Pancreas (tissue), 10 donors: Measurements from ENCODE around the gene ZNF407. TPM values are rescaled to one million over a fixed set of nuclear protein-coding genes. Genes with fewer than 3 reads are reported as not detected.

ENCODE experiments used
- ATAC-seq, 4 donors: fragments of 200-7000 bp; cut with Tn5 transposase; one replicate each; pipeline versions ENCODE4 v1.8.0 to v1.9.1; 2020; ENCODE audit warnings: mild to moderate bottlenecking in 4 of 4, moderate library complexity in 4 of 4
- DNase-seq, 6 donors: peaks; one replicate each; pipeline ENCODE4 v3.0.0-alpha.2; 2020
- FAIRE-seq: peaks from 2 replicates; lab custom pipeline; 2012; peaks lifted over from hg19 to GRCh38; lab: Jason Lieb, UNC
- H3K27ac ChIP-seq, 4 donors: fragments of 200-600 bp; sonication (generic); 1 replicate in 3 of 4; 2 replicates in 1 of 4; pipeline versions ENCODE4 v1.5.0 to v1.8.0; 2020
- H3K27me3 ChIP-seq, 4 donors: fragments of 200-600 bp; one replicate each; pipeline ENCODE4 v1.8.0; 2021
- H3K36me3 ChIP-seq, 3 donors: fragments of 200-600 bp; sonication (generic) in 1 of 3; one replicate each; pipeline versions ENCODE4 v1.5.0 to v1.8.0; 2020 to 2021
- H3K4me1 ChIP-seq, 3 donors: fragments of 200-600 bp; one replicate each; pipeline ENCODE4 v1.8.0; 2021
- H3K4me3 ChIP-seq, 4 donors: fragments of 200-600 bp; sonication (generic) in 2 of 4; one replicate each; pipeline versions ENCODE4 v1.5.0 to v1.8.0; 2020 to 2021
- H3K9me3 ChIP-seq, 4 donors: fragments of 200-600 bp; one replicate each; pipeline ENCODE4 v1.8.0; 2021
- CTCF ChIP-seq, 4 donors: fragments of 200-600 bp; sonication (generic) in 3 of 4; IDR thresholded peaks; one replicate each; pipeline versions ENCODE4 v1.5.0 to v1.8.0; 2021; ENCODE audit warnings: antibody characterized with exemption in 4 of 4
- WGBS, 2 donors: extraction: QIAGEN DNeasy Blood & Tissue Kit; methylation state at CpG; one replicate each; pipeline ENCODE4 v1.1.7; 2013; 5-methylcytosine and 5-hydroxymethylcytosine counted together
- intact Hi-C, 3 donors: fragments of 100-400 bp; cut with DNase I; formaldehyde crosslinking; loops; one replicate each; pipeline versions ENCODE4 v1.11.1 to v1.14.2; 2022
- polyA plus RNA-seq, 2 donors: library from polyadenylated mRNA; stranded (reverse); fragments of 200-250 nt; gene quantifications; one replicate each; pipeline ENCODE4 v1.2.3, GENCODE V29; 2013
- total RNA-seq, 6 donors: library from RNA; stranded (reverse); fragmentation: NEBNext Ultra II Directional in 4 of 6; extraction: Animal tissue kit (Norgen Biotek cat#: 25700) in 4 of 6; gene quantifications; one replicate each; pipeline versions ENCODE4 v1.2.1 to v1.2.4, GENCODE V29; 2021 to 2023
- donor health status: healthy with polysubstance abuse.
- donor health status: DM: no; HTN: no; CAD: no; lungs with moderate emphysema.
- donor health status: DM: no; HTN: no; CAD: no.
- donor health status: control.
- donor health status: control.
- donor health status: Bipolar disorder and iron deficiency.
- donor health status: DM: yes; HTN: yes; CAD: no.
- donor health status: DM: no; HTN: no; CAD: no.
- donor health status: DM: no; HTN: no; CAD: no.
- donor health status: DM: yes; HTN: yes; CAD: no.

Gene ZNF407
- total and polyA plus RNA-seq, 8 donors, result 2.7 to 10.0 (median 4.9) TPM

- H3K4me3 ChIP-seq, result no peak overlapping the region
- H3K27me3 ChIP-seq, result no peaks in the 10 kb centered on the region
- intact Hi-C loops, result no loop called here
- ATAC-seq, result no peak
- H3K36me3 ChIP-seq, result no peaks in the 10 kb centered on the region
- no peak for TF ChIP-seq CTCF (IDR thresholded peaks at IDR 0.05)
- no peak overlapping the region for H3K27ac ChIP-seq
- DNase-seq, result no peak
- no peaks in the 10 kb centered on the region for H3K4me1 ChIP-seq
- no peak for FAIRE-seq
- 88% methylated on average over 11 of the region's 11 CpGs for WGBS, 2 donors
- H3K9me3 ChIP-seq, result no peaks in the 10 kb centered on the region
Measured at GRCh38 chr18:74682141-74682990, 84.7 kb downstream of the ZNF407 start.

GRCh38 chr18:74682991-74683297, 85.3 kb downstream of the ZNF407 start:
- no peaks in the 10 kb centered on the region for H3K36me3 ChIP-seq
- WGBS, 2 donors, result 91 to 92% methylated on average over 1 of the region's 1 CpG
- DNase-seq, result no peak
- no peak for ATAC-seq
- TF ChIP-seq CTCF (IDR thresholded peaks at IDR 0.05), result no peak
- no peak overlapping the region for H3K4me3 ChIP-seq
- intact Hi-C loops, result no loop called here
- H3K27ac ChIP-seq, result no peak overlapping the region
- FAIRE-seq, result no peak
- no peaks in the 10 kb centered on the region for H3K4me1 ChIP-seq
- no peaks in the 10 kb centered on the region for H3K9me3 ChIP-seq
- H3K27me3 ChIP-seq, result no peaks in the 10 kb centered on the region

GRCh38 chr18:74683573-74683972, 85.9 kb downstream of the ZNF407 start:
- intact Hi-C loops, result no loop called here
- H3K36me3 ChIP-seq, result no peaks in the 10 kb centered on the region
- no peaks in the 10 kb centered on the region for H3K27me3 ChIP-seq
- no peaks in the 10 kb centered on the region for H3K9me3 ChIP-seq
- no peak overlapping the region for H3K27ac ChIP-seq
- no peak for TF ChIP-seq CTCF (IDR thresholded peaks at IDR 0.05)
- ATAC-seq (no peak), FAIRE-seq (no peak), DNase-seq (no peak)
- no peaks in the 10 kb centered on the region for H3K4me1 ChIP-seq
- no peak overlapping the region for H3K4me3 ChIP-seq

- Histone ChIP-seq H3K4me3 (no peak overlapping the region), H3K36me3 (no peaks in the 10 kb centered on the region), H3K27ac (no peak overlapping the region), H3K9me3 (no peaks in the 10 kb centered on the region), H3K4me1 (no peaks in the 10 kb centered on the region), H3K27me3 (no peaks in the 10 kb centered on the region)
- intact Hi-C loops, result no loop called here
- no peak for DNase-seq
- no peak for TF ChIP-seq CTCF (IDR thresholded peaks at IDR 0.05)
- no peak for ATAC-seq
- no peak for FAIRE-seq
- WGBS, 2 donors, result 75 to 81% methylated on average over 2 of the region's 2 CpGs
Measured at GRCh38 chr18:74689251-74689650, 91.6 kb downstream of the ZNF407 start.

GRCh38 chr18:74692367-74693013, 94.8 kb downstream of the ZNF407 start:
- Histone ChIP-seq H3K9me3 (no peaks in the 10 kb centered on the region), H3K4me1 (no peaks in the 10 kb centered on the region), H3K36me3 (no peaks in the 10 kb centered on the region), H3K27ac (no peak overlapping the region), H3K4me3 (no peak overlapping the region), H3K27me3 (no peaks in the 10 kb centered on the region)
- no peak for TF ChIP-seq CTCF (IDR thresholded peaks at IDR 0.05)
- ATAC-seq, result no peak
- intact Hi-C loops, result no loop called here
- DNase-seq, result no peak
- FAIRE-seq, result no peak
- WGBS, 2 donors, result 86 to 87% methylated on average over 9 of the region's 9 CpGs
